ENCODE measurements around the gene DQX1. TPM values are rescaled to one million over a fixed set of nuclear protein-coding genes. Genes with fewer than 3 reads are reported as not detected.

Gene DQX1
- total and polyA plus RNA-seq, 2 experiments from 2014 or later = 0.32 to 0.52 TPM

DNA sequence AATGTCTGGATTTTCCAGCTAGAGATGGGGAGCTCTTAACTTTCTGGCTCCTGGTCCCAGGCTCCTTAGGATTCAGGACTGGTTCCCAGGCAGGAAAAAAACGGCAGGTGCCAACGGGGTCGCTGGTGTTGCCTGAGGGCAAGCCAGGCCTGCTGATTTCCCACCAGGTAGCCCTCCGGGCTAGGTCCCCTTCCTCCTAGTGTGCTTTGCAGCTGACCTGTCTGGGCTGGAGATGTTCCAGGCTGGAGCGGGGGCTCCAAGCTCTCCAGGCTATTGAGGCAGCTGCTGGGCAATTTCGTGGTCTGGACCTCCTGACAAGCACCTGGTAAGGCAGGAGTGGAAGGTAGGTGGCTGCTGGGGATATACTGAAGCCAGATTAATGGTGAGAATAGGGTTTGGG is 51.5 kb downstream of the DQX1 start (continued):
- TF ChIP-seq, protein P1, sequence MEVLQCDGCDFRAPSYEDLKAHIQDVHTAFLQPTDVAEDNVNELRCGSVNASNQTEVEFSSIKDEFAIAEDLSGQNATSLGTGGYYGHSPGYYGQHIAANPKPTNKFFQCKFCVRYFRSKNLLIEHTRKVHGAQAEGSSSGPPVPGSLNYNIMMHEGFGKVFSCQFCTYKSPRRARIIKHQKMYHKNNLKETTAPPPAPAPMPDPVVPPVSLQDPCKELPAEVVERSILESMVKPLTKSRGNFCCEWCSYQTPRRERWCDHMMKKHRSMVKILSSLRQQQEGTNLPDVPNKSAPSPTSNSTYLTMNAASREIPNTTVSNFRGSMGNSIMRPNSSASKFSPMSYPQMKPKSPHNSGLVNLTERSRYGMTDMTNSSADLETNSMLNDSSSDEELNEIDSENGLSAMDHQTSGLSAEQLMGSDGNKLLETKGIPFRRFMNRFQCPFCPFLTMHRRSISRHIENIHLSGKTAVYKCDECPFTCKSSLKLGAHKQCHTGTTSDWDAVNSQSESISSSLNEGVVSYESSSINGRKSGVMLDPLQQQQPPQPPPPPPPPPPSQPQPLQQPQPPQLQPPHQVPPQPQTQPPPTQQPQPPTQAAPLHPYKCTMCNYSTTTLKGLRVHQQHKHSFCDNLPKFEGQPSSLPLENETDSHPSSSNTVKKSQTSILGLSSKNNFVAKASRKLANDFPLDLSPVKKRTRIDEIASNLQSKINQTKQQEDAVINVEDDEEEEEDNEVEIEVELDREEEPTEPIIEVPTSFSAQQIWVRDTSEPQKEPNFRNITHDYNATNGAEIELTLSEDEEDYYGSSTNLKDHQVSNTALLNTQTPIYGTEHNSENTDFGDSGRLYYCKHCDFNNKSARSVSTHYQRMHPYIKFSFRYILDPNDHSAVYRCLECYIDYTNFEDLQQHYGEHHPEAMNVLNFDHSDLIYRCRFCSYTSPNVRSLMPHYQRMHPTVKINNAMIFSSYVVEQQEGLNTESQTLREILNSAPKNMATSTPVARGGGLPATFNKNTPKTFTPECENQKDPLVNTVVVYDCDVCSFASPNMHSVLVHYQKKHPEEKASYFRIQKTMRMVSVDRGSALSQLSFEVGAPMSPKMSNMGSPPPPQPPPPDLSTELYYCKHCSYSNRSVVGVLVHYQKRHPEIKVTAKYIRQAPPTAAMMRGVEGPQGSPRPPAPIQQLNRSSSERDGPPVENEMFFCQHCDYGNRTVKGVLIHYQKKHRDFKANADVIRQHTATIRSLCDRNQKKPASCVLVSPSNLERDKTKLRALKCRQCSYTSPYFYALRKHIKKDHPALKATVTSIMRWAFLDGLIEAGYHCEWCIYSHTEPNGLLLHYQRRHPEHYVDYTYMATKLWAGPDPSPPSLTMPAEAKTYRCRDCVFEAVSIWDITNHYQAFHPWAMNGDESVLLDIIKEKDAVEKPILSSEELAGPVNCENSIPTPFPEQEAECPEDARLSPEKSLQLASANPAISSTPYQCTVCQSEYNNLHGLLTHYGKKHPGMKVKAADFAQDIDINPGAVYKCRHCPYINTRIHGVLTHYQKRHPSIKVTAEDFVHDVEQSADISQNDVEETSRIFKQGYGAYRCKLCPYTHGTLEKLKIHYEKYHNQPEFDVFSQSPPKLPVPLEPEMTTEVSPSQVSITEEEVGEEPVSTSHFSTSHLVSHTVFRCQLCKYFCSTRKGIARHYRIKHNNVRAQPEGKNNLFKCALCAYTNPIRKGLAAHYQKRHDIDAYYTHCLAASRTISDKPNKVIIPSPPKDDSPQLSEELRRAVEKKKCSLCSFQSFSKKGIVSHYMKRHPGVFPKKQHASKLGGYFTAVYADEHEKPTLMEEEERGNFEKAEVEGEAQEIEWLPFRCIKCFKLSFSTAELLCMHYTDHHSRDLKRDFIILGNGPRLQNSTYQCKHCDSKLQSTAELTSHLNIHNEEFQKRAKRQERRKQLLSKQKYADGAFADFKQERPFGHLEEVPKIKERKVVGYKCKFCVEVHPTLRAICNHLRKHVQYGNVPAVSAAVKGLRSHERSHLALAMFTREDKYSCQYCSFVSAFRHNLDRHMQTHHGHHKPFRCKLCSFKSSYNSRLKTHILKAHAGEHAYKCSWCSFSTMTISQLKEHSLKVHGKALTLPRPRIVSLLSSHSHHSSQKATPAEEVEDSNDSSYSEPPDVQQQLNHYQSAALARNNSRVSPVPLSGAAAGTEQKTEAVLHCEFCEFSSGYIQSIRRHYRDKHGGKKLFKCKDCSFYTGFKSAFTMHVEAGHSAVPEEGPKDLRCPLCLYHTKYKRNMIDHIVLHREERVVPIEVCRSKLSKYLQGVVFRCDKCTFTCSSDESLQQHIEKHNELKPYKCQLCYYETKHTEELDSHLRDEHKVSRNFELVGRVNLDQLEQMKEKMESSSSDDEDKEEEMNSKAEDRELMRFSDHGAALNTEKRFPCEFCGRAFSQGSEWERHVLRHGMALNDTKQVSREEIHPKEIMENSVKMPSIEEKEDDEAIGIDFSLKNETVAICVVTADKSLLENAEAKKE (CRISPR knock-in tag; IDR thresholded peaks at IDR 0.05) = no peak
- TF ChIP-seq CTCF (conservative IDR thresholded peaks at IDR 0.05; ENCODE audit: low read depth in 2 of 2) (no peak), JUNB (IDR thresholded peaks at IDR 0.05; ENCODE audit: unreplicated experiment) (no peak), EZH2phosphoT487 (IDR thresholded peaks at IDR 0.05; ENCODE audit: unreplicated experiment) (no peak), EZH2 (IDR thresholded peaks at IDR 0.05; ENCODE audit: low read depth, unreplicated experiment) (no peak), STAT1 (IDR thresholded peaks at IDR 0.05; ENCODE audit: unreplicated experiment) (no peak), ZNF331 (CRISPR knock-in tag; IDR thresholded peaks at IDR 0.05; ENCODE audit: low read depth) (no peak)

DNA sequence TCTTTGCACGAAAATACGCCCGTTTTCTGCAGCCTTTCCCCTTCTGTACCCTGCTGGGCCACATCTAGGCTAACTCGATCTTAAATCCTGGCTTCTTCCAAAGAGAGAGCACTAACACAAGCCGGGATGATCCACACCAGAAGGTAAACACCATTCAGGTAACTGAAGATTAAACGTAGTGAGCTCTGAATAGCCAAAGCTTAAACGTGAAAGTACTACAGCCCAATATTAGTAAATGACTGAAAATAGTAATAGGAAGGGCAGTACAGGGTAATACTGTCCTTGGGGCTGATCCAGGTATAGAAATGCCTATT is 53.1 kb downstream of the DQX1 start:
- Histone ChIP-seq H3K36me3 (ENCODE audit: insufficient read depth) (no peaks in the 10 kb centered on the region), H3K4me1 (ENCODE audit: insufficient read depth) (peaks cover 7% of the 10 kb centered on the region; the same call in 1 of the 2 replicates), H4K20me1 (replicated peaks; ENCODE audit: insufficient read depth) (no peaks in the 10 kb centered on the region), H3F3A (replicated peaks; ENCODE audit: low read depth) (peaks cover 13% of the 10 kb centered on the region), H3K4me2 (peak overlapping the region; percentile 92), H3K27ac (ENCODE audit: low read depth) (peak overlapping the region; percentile 96), H3K4me3 (peak overlapping the region; percentile 80), H3K79me2 (replicated peaks; ENCODE audit: insufficient read depth) (no peaks in the 10 kb centered on the region), H3K27me3 (ENCODE audit: insufficient read depth) (no peaks in the 10 kb centered on the region), H3K9me2 (ENCODE audit: insufficient read depth) (no peaks in the 10 kb centered on the region), H2AFZ (peak overlapping the region; percentile 4; the same call in 1 of the 2 replicates)
- Mint-ChIP-seq H3K9me3 (no peaks in the 10 kb centered on the region; the same call in 2 of the 3 replicates), H3K36me3 (ENCODE audit: low read depth) (peaks cover 19% of the 10 kb centered on the region), H3K27me3 (ENCODE audit: insufficient read depth, low read depth, poor library complexity) (peaks cover 15% of the 10 kb centered on the region), H3K4me1 (peaks cover 2% of the 10 kb centered on the region; the same call in 1 of the 3 replicates), H3K27ac (peak overlapping the region; percentile 98), H3K4me3 (peak overlapping the region; percentile 98)
- DNase-seq (ENCODE audit: low spot score) (no peak), ATAC-seq (peak; percentile 5; the same call in 2 of the 3 replicates)
- no peak for TF ChIP-seq ZNF114 (CRISPR knock-in tag; IDR thresholded peaks at IDR 0.05)
- TF ChIP-seq ZNF331 (CRISPR knock-in tag; IDR thresholded peaks at IDR 0.05; ENCODE audit: low read depth) = no peak
- no peak for TF ChIP-seq EZH2phosphoT487 (IDR thresholded peaks at IDR 0.05; ENCODE audit: unreplicated experiment)
- no peak for TF ChIP-seq STAT1 (IDR thresholded peaks at IDR 0.05; ENCODE audit: unreplicated experiment)
- TF ChIP-seq, protein P2, sequence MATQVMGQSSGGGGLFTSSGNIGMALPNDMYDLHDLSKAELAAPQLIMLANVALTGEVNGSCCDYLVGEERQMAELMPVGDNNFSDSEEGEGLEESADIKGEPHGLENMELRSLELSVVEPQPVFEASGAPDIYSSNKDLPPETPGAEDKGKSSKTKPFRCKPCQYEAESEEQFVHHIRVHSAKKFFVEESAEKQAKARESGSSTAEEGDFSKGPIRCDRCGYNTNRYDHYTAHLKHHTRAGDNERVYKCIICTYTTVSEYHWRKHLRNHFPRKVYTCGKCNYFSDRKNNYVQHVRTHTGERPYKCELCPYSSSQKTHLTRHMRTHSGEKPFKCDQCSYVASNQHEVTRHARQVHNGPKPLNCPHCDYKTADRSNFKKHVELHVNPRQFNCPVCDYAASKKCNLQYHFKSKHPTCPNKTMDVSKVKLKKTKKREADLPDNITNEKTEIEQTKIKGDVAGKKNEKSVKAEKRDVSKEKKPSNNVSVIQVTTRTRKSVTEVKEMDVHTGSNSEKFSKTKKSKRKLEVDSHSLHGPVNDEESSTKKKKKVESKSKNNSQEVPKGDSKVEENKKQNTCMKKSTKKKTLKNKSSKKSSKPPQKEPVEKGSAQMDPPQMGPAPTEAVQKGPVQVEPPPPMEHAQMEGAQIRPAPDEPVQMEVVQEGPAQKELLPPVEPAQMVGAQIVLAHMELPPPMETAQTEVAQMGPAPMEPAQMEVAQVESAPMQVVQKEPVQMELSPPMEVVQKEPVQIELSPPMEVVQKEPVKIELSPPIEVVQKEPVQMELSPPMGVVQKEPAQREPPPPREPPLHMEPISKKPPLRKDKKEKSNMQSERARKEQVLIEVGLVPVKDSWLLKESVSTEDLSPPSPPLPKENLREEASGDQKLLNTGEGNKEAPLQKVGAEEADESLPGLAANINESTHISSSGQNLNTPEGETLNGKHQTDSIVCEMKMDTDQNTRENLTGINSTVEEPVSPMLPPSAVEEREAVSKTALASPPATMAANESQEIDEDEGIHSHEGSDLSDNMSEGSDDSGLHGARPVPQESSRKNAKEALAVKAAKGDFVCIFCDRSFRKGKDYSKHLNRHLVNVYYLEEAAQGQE (IDR thresholded peaks at IDR 0.05; ENCODE audit: unreplicated experiment) = no peak
- no peak for TF ChIP-seq CTCF (conservative IDR thresholded peaks at IDR 0.05; ENCODE audit: low read depth in 2 of 2)
- no peak for TF ChIP-seq EZH2 (IDR thresholded peaks at IDR 0.05; ENCODE audit: low read depth, unreplicated experiment)

Measured in GM23338 (cell line).